HUES6 (cell line): ENCODE measurements around the gene NBEAL1.

Experiments
- H3K27ac ChIP-seq: 2 replicates; pipeline ENCODE4 v1.7.0; 2013; ENCODE audit warnings: low read depth, mild to moderate bottlenecking, low read length, inconsistent platforms
- H3K27me3 ChIP-seq: 2 replicates; pipeline ENCODE4 v1.6.1; 2013; ENCODE audit warnings: low read length; ENCODE audit not compliant: control insufficient read depth, insufficient read depth
- H3K36me3 ChIP-seq: 2 replicates; pipeline ENCODE4 v1.6.1; 2013; ENCODE audit warnings: low read length; ENCODE audit not compliant: control insufficient read depth, insufficient read depth
- H3K4me1 ChIP-seq: 2 replicates; pipeline ENCODE4 v1.6.1; 2013; ENCODE audit warnings: low read length; ENCODE audit not compliant: control insufficient read depth, insufficient read depth
- H3K4me3 ChIP-seq: 2 replicates; pipeline ENCODE4 v1.5.1; 2013; ENCODE audit warnings: low read depth, low read length
- H3K9ac ChIP-seq: one replicate; pipeline ENCODE4 v1.6.1; 2013; ENCODE audit warnings: mild to moderate bottlenecking, low read length
- H3K9me3 ChIP-seq: 2 replicates; pipeline ENCODE4 v1.6.1; 2013; ENCODE audit warnings: low read depth, low read length; ENCODE audit not compliant: control insufficient read depth, insufficient read depth

Gene NBEAL1

DNA sequence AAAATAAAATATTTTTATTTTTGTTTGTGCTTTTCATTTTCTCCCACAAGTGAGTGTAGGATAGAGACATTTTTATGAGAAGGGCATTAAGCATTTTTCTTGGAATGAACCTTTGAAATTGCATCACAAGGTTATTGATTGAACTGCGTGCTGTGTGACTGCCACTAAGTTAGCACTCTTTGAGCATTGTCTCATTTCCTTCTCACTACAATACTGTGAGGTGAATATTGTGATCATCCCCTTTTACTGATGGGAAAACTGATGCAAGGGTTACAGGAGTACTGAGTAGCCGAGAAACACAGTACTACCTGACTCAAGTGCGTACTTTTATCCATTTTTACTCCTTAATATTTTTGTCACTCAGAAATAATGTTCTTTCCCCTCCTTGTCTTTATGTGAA is 2.0 kb downstream of the NBEAL1 start:
- no peaks in the 10 kb centered on the region for H3K36me3 ChIP-seq
- no peaks in the 10 kb centered on the region for H3K27me3 ChIP-seq
- H3K4me1 ChIP-seq = no peaks in the 10 kb centered on the region
- no peak overlapping the region for H3K27ac ChIP-seq
- no peak overlapping the region for H3K9ac ChIP-seq
- H3K9me3 ChIP-seq = no peaks in the 10 kb centered on the region
- peak overlapping the region; percentile 21; the same call in 1 of the 2 replicates for H3K4me3 ChIP-seq

DNA sequence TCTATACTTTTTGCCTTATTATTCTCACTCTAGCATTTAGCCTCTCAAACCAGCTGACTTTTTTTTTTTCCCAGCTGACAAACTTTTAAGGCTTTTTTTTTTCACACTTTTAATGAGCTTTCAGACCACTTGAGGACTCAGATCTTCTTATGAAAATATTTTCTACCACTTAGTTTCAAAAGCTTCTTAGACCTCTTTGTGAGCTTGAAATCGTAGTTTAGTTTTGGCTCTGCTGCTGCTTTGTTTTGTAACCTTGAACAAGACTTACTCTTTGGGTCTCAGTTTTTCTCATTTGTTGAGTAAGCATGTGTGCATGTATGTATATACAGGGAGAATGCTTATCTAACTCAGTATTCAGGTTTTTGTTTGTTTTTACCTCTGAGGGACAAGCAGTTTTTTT is 3.5 kb downstream of the NBEAL1 start:
- H3K36me3 ChIP-seq = no peaks in the 10 kb centered on the region
- H3K27me3 ChIP-seq = no peaks in the 10 kb centered on the region
- H3K9ac ChIP-seq = no peak overlapping the region
- peak overlapping the region; percentile 5; the same call in 1 of the 2 replicates for H3K4me3 ChIP-seq
- H3K9me3 ChIP-seq = no peaks in the 10 kb centered on the region
- no peaks in the 10 kb centered on the region for H3K4me1 ChIP-seq
- no peak overlapping the region for H3K27ac ChIP-seq

DNA sequence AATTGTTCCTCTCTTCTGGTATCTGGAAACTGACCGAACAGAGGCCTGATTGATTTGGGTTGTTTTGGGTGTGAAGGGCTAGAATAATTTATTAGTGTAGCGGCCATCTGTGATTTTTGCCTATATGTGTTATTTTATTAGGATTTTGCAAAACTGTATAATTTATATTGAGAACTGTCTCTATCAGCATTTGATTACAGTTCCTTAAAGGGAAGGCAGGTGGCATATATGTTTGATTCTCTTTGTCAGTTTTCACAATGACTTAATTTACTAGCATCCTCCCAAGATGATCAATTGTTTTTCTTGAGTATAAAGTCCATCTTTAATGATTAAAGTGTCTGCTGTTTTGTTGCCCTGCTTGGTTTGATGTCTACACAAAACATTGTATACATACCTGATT is 4.5 kb downstream of the NBEAL1 start:
- H3K27me3 ChIP-seq = no peaks in the 10 kb centered on the region
- no peaks in the 10 kb centered on the region for H3K36me3 ChIP-seq
- no peaks in the 10 kb centered on the region for H3K4me1 ChIP-seq
- H3K9ac ChIP-seq = no peak overlapping the region
- H3K27ac ChIP-seq = no peak overlapping the region
- H3K9me3 ChIP-seq = no peaks in the 10 kb centered on the region
- no peak overlapping the region for H3K4me3 ChIP-seq

DNA sequence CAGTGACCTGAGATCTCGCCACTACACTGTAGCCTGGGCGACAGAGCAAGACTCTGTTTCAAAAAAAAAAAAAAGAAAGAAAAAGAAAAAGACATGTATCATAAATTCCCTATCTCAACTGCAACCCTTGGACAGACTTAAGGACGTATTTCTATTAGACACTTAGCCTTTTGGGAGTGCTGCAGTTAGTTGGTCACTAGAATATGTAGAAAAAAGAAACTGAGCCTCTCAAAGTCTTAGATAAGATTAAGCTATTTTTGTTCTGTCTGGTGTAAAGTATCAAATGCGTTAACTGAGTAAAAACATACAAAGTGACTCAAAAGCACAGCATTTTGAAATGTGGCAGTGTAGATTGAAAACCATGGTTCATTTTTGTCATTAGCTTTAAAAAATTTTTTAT is 7.3 kb downstream of the NBEAL1 start:
- Histone ChIP-seq H3K36me3 (no peaks in the 10 kb centered on the region), H3K9me3 (no peaks in the 10 kb centered on the region), H3K4me1 (no peaks in the 10 kb centered on the region), H3K27me3 (no peaks in the 10 kb centered on the region), H3K27ac (no peak overlapping the region), H3K9ac (no peak overlapping the region), H3K4me3 (no peak overlapping the region)

DNA sequence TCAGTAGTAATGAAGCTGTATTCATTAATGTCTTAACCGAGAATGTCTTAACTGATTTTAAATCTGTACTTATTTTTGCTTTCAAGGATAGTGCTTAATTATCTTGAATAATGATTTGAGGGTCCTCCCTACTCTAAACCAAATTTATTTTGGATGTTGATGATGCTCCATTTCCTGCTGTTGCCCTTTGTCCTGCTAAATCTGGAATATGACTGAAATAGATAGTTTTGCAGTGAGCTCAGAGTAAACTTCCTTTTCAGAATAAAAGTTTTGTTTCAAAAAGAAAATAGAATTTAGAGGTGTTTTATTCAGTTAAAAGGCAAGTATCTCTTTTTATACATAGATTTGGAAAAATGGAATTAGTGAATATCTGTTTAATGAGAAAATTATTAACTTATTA is 8.1 kb downstream of the NBEAL1 start:
- H3K27ac ChIP-seq = no peak overlapping the region
- no peak overlapping the region for H3K9ac ChIP-seq
- no peak overlapping the region for H3K4me3 ChIP-seq
- no peaks in the 10 kb centered on the region for H3K27me3 ChIP-seq
- H3K9me3 ChIP-seq = no peaks in the 10 kb centered on the region
- H3K4me1 ChIP-seq = no peaks in the 10 kb centered on the region
- H3K36me3 ChIP-seq = no peaks in the 10 kb centered on the region

DNA sequence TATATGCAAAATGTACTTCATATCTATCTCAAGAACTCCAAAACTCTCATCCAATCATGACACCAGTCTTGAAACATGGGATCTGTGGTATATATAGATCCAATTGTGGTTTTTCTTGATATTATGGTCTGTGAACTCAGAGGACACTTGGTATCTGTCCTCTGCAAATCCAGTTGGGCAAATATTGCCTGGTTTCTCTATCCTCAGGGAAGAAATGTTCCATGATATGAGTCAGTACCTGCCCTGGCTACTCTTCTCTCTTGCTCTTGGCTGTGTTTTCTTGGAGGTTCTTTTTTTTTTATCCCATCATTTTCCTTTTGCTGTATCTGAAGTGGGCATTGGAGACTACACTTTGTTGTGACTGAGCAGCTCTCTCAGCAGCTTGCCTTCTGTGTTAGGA is 10.9 kb downstream of the NBEAL1 start:
- Histone ChIP-seq H3K4me3 (no peak overlapping the region), H3K36me3 (no peaks in the 10 kb centered on the region), H3K4me1 (no peaks in the 10 kb centered on the region), H3K27ac (no peak overlapping the region), H3K9me3 (no peaks in the 10 kb centered on the region), H3K27me3 (no peaks in the 10 kb centered on the region), H3K9ac (no peak overlapping the region)

DNA sequence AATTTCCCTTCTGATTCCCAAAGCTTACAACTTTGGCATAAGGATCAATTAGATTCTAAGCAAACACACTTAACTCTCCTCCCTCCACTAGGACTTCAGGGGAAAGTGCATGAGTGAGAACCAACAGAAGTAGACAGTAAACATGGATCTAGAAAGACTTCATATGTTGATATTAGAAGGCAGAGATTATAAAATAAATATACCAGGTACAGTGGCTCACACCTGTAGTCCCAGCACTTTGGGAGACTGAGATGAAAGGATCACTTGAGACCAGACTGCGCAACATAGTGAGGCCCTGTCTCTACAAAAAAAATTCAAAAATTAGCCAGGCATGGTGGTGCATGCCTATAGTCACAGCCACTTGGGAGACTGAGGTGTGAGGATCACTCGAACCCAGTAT is 15.9 kb downstream of the NBEAL1 start:
- Histone ChIP-seq H3K4me1 (no peaks in the 10 kb centered on the region), H3K9me3 (no peaks in the 10 kb centered on the region), H3K27me3 (no peaks in the 10 kb centered on the region), H3K9ac (no peak overlapping the region), H3K27ac (no peak overlapping the region), H3K4me3 (no peak overlapping the region), H3K36me3 (no peaks in the 10 kb centered on the region)

DNA sequence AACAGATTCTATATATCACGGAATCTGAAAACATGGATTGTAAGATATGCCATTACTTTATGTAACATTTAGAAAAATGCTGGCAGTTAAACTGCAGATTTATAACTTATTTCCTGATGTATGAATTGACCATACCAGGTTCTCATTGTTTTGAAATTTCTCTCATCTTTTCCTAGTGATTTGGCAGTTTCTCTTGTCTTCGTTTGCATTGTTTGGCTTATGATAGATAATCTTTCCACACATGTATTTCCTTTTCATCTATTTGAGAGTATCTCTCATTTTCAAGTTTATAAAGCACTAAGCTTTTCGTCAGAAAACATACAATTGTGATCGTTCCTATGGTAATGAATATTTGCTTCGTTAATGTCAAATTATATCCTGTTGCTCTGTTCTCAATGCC is 16.3 kb downstream of the NBEAL1 start:
- H3K36me3 ChIP-seq = no peaks in the 10 kb centered on the region
- no peaks in the 10 kb centered on the region for H3K9me3 ChIP-seq
- H3K9ac ChIP-seq = no peak overlapping the region
- H3K4me3 ChIP-seq = no peak overlapping the region
- no peaks in the 10 kb centered on the region for H3K27me3 ChIP-seq
- no peak overlapping the region for H3K27ac ChIP-seq
- no peaks in the 10 kb centered on the region for H3K4me1 ChIP-seq

DNA sequence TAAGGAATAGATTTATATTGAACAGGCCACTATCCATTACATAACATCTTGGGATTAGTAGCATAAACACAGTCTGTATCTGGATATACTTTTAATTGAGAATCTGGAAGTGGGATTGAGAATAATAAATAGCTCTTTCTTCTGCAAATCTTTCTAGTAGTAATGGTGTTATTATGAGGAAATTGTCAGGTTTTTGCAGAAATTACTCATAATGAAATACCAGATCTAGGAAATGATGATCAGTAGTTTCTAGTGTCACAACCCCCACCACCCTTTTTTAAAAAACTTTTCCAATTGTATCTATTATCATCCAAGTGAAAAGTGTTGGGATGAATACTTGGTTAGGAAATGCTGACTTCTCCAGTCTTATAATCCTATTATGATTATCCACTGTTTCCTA is 18.7 kb downstream of the NBEAL1 start:
- Histone ChIP-seq H3K9ac (no peak overlapping the region), H3K36me3 (no peaks in the 10 kb centered on the region), H3K27ac (no peak overlapping the region), H3K4me3 (no peak overlapping the region), H3K27me3 (no peaks in the 10 kb centered on the region), H3K9me3 (no peaks in the 10 kb centered on the region), H3K4me1 (no peaks in the 10 kb centered on the region)

DNA sequence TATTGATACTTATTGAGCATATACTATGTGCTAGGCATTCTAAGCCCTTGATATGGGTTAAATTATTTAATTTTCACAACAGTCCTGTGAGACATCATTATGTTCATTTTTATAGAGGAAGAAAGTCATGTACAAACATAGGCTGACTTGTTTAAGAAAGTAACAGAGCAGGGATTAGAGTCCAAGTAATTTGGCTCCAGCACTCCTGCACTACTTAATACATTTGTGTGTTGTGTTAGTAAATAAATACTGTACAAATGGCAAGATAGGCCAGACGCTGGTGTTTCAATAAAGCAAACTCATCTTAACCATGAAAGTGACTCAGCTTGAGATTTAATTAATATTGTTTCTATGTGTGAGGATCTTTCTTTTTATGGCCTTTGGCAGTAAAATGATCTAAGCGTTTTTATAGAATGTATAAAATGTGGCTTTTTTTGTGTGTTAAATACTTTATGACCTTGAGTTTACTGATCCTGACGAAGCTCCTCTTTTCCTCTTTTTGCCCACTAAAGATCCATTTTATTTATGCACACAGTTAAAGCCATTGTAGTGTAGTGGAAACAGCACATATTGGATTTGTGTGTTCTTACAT is 21.3 kb downstream of the NBEAL1 start:
- Histone ChIP-seq H3K4me1 (no peaks in the 10 kb centered on the region), H3K36me3 (no peaks in the 10 kb centered on the region), H3K9ac (no peak overlapping the region), H3K9me3 (no peaks in the 10 kb centered on the region), H3K4me3 (no peak overlapping the region), H3K27ac (no peak overlapping the region), H3K27me3 (no peaks in the 10 kb centered on the region)

DNA sequence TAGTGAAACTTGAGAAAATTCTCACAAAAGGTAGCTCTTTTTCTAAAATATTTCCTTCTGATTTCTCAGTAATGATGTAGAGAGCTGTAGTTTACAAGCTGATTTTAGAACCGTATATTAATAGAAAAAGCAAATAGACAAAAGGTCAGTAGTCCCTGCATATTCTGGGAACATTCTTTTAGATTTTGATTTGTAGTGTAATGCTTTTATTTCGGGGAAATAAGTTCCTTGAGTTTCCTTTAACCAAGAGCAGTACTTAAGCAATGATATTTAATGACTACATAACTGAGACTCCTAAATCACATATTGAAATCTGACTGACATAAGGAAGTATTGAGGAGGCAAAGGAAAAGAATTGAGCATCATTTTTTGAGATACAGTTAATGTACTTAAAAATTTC is 22.4 kb downstream of the NBEAL1 start:
- Histone ChIP-seq H3K4me3 (no peak overlapping the region), H3K4me1 (no peaks in the 10 kb centered on the region), H3K36me3 (peaks cover 3% of the 10 kb centered on the region; the same call in 1 of the 2 replicates), H3K27ac (no peak overlapping the region), H3K9ac (no peak overlapping the region), H3K27me3 (no peaks in the 10 kb centered on the region), H3K9me3 (no peaks in the 10 kb centered on the region)

DNA sequence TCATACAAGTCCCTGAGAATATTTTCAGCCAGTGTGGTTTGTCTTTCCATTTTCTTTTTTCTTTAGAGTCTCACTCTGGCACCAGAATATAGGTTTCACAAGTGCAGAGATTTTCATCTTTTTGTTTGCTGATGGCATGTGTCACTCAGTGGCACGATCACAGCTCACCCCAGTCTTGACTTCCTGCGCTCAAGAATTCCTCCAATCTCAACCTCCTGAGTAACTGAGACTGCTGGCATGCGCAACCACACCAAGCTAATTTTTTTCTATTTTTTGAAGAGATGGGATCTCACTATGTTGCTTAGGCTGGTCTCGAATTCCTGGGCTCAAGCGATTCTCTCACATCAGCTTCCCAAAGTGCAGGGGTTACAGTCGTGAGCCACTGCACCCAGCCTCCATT is 23.9 kb downstream of the NBEAL1 start:
- H3K4me3 ChIP-seq = no peak overlapping the region
- no peaks in the 10 kb centered on the region for H3K27me3 ChIP-seq
- no peaks in the 10 kb centered on the region for H3K4me1 ChIP-seq
- no peak overlapping the region for H3K27ac ChIP-seq
- H3K9me3 ChIP-seq = no peaks in the 10 kb centered on the region
- H3K36me3 ChIP-seq = peaks cover 9% of the 10 kb centered on the region; the same call in 1 of the 2 replicates
- no peak overlapping the region for H3K9ac ChIP-seq
